HL-60/S4 treated with retinoic acid at 250 ng/mL for 4 days and 3 days (cell line): ENCODE data around the gene GARS1.

ENCODE experiments used
- in situ Hi-C: fragments of 300-500 bp; cut with MboI; formaldehyde crosslinking; loops from 2 replicates; pipeline ENCODE4 v1.7.0; 2022; ENCODE audit warnings: low sequenced_read_pairs

GARS1 gene

GRCh38 chr7:30652698-30653641, 58.3 kb downstream of the GARS1 start:
- in situ Hi-C loops, result no loop called here

- in situ Hi-C loops, result no loop called here
These were observed 59.8 kb downstream of the GARS1 start for GRCh38 chr7:30654296-30655090.

GRCh38 chr7:30655096-30655970, 60.7 kb downstream of the GARS1 start:
- in situ Hi-C loops, result no loop called here

- in situ Hi-C loops, result no loop called here
These were observed 61.6 kb downstream of the GARS1 start for GRCh38 chr7:30656006-30656957.

- in situ Hi-C loops, result no loop called here
These were observed 62.5 kb downstream of the GARS1 start for GRCh38 chr7:30657131-30657530.

DNA sequence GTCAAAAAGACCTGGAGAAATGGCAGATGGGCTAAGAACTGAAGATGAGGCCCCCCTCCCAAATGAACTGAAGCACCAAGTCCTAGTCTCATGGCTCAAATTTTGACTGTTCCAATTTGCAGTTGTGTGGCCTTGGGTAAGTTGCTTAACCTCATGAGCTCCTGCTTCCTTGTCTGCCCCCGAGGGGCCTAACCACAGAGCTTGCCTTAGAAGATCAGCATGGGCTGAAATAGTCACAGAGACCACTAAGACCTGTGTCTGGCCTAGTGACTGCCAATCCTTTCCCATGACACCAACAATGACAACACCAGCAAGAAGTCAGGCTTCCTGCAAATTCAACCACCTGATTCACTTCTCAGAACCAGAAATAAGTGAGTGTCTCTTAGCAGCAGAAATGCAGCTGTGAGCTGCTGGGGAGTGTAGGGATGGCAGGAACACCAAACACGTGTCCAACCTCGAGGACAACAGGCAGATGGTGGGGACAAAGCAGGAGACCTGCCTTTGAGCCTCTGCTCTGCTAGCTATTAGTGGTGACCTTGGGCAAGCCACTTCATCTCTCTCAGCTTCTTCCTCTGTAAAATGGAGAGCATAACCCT, 63.9 kb downstream of the GARS1 start:
- in situ Hi-C loops, result no loop called here

DNA sequence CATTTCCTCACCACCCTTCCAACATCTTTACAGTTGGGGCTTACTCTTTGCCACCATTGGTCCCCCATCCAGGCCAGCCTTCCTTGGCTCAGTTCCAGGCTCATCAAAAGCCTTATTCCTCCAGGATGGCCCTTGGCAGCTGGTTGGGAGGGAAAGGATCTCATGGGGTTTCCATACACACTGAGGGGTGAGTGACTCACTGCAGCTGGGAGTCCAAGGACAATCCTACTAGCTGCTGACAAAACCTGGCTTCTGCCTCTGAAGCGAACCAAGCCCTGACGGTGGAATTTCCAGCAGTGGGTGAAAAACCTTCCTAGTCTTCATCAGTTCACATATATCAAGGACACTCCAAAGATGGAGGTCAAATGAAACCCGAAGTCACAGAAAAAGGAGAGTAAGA, 64.6 kb downstream of the GARS1 start:
- in situ Hi-C loops, result no loop called here

GRCh38 chr7:30660331-30661255, 65.9 kb downstream of the GARS1 start:
- in situ Hi-C loops, result no loop called here

- in situ Hi-C loops, result no loop called here
These were observed 67.2 kb downstream of the GARS1 start for GRCh38 chr7:30661926-30662325.

DNA sequence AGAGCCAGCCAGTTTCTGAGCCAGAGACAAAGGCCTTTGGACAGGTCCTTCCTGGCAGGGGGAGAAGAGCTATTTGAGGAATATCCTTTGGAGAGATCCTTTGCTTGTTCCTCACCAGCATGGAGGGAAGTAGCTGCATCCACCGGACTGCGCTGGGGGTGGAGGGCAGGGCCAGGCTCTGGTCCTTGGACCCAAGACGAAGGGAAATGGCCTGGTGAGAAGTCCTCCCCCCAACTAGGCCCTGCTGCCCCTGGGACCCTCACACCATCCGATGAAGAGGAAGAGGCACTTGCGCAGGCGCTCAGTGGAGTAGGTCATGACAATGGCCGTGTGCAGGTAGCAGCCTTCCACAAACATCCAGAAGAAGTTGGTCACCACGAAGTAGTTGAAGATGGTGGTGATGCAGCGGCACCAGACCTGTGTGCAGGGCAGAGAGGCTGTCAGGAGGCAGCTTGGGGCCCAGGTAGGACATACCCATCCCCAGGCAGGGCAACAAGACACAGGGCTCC, 67.8 kb downstream of the GARS1 start:
- in situ Hi-C loops, result no loop called here

- in situ Hi-C loops, result no loop called here
These were observed 68.7 kb downstream of the GARS1 start for GRCh38 chr7:30663414-30663813.

- in situ Hi-C loops, result no loop called here
These were observed 69.7 kb downstream of the GARS1 start for GRCh38 chr7:30664184-30664885.

DNA sequence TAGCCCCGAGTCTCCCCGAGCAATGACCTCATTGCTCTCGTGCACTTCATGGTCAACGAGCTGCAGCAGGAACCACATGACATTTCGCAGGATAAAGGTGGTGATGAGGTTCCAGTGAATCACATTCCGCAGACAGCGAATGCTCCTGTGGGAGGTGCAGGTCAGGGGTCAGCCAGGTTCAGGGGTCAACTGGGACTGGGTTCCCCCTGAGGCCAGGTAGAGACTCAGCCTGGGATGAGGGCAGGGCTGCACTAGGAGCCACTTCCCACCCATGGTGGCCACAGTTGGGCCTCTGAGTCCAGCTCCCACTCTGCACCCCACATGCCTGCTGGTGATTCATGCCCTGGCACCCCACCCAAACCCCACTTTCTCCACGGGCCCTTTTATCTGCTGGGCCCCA, 70.4 kb downstream of the GARS1 start:
- in situ Hi-C loops, result no loop called here

- in situ Hi-C loops, result no loop called here
These were observed 70.8 kb downstream of the GARS1 start for GRCh38 chr7:30665449-30665848.

- in situ Hi-C loops, result no loop called here
These were observed 72.5 kb downstream of the GARS1 start for GRCh38 chr7:30667172-30667571.

DNA sequence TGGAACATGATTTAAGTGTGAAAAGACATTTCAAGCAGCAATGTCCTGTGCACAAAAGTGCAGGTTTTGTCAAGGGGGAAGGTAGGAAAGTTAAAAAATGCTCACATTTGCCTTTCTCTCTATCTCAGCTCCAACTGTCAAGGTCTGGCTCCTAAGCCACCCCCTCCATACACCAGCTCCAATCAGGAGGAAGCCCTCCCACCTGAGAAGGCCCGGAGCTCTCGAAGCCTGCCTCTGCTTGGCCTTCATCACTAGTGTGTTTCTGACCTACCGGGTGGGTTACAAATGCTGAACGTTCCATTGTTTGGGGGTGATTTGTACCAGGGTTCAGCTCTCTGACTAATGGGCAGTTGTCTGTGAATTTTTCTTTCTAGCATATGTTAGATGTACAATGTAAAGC, 73.4 kb downstream of the GARS1 start:
- in situ Hi-C loops, result no loop called here

DNA sequence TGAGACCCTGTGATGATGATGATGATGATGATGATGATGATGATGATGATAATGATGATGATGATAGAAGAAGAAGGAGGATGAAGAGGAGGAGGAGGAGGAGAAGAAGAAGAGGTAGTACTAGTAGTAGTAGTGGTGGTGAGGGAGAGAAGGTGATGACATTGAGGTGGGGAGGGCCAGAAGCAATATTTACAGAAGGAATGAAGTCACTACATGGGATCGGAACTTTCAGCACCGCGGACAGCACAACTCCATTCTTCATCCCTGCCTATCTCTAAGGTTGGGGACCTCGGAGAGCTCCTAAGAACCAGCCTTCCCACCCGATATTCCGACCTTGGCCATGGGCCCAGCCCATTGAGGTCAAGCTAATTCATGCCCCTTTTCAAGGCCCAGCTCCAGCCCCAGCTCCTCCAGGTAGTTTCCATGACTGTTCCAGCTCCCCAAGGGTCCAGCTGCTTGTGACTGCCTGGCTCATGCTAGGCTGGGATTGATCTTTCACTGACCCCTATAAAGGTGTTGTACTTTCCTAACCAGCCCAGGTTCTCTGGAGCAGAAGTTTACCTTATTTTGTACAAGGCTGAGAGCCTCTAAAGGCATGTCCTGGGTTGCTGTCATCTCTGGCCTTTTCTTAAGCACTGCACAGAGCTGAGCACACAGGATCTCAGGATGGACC, 77.3 kb downstream of the GARS1 start:
- in situ Hi-C loops, result no loop called here
